Stimulated activated CD8-positive, alpha-beta memory T cell treated with anti-CD3 and anti-CD28 coated beads, Interleukin-15, amount 100 ng/mL, for 24 hours (primary cell): Measurements from ENCODE around the gene HPS1.

Source experiments
- DNase-seq: peaks from one replicate; pipeline ENCODE4 v3.0.0-alpha.2; 2020; ENCODE audit warnings: low read depth

HPS1 gene

GRCh38 chr10:98411768-98412167 lies 35.0 kb downstream of the HPS1 start:
- no peak for DNase-seq

- no peak for DNase-seq
Measured at GRCh38 chr10:98411166-98411565, 35.6 kb downstream of the HPS1 start.

GRCh38 chr10:98410759-98411158 lies 36.0 kb downstream of the HPS1 start:
- DNase-seq: no peak

GRCh38 chr10:98410135-98410743 lies 36.5 kb downstream of the HPS1 start:
- no peak for DNase-seq

GRCh38 chr10:98408799-98409198 lies 37.9 kb downstream of the HPS1 start:
- no peak for DNase-seq

GRCh38 chr10:98407744-98408241 lies 38.9 kb downstream of the HPS1 start:
- DNase-seq: no peak

GRCh38 chr10:98407017-98407743 lies 39.6 kb downstream of the HPS1 start:
- DNase-seq: no peak

- DNase-seq: no peak
Measured at GRCh38 chr10:98405422-98405821, 41.3 kb downstream of the HPS1 start.

GRCh38 chr10:98404571-98405359 lies 42.0 kb downstream of the HPS1 start:
- DNase-seq: no peak

- DNase-seq: no peak
Measured at GRCh38 chr10:98403812-98404504, 42.8 kb downstream of the HPS1 start.

- no peak for DNase-seq
Measured at GRCh38 chr10:98402931-98403718, 43.6 kb downstream of the HPS1 start.

- DNase-seq: no peak
Measured at GRCh38 chr10:98402478-98402877, 44.3 kb downstream of the HPS1 start.

- no peak for DNase-seq
Measured at GRCh38 chr10:98400482-98400881, 46.3 kb downstream of the HPS1 start.

GRCh38 chr10:98399784-98400183 lies 47.0 kb downstream of the HPS1 start:
- no peak for DNase-seq

GRCh38 chr10:98397089-98397600 lies 49.6 kb downstream of the HPS1 start:
- no peak for DNase-seq

- no peak for DNase-seq
Measured at GRCh38 chr10:98396096-98397063, 50.4 kb downstream of the HPS1 start.

- DNase-seq: no peak
Measured at GRCh38 chr10:98394851-98395440, 51.8 kb downstream of the HPS1 start.

GRCh38 chr10:98391578-98391991 lies 55.1 kb downstream of the HPS1 start:
- DNase-seq: no peak

- no peak for DNase-seq
Measured at GRCh38 chr10:98391065-98391464, 55.7 kb downstream of the HPS1 start.

GRCh38 chr10:98390406-98390805 lies 56.3 kb downstream of the HPS1 start:
- DNase-seq: no peak
